Vagina (tissue), 2 donors: ENCODE measurements around the gene TBXA2R. TPM values are rescaled to one million over a fixed set of nuclear protein-coding genes. Genes with fewer than 3 reads are reported as not detected.

ENCODE experiments used
- DNase-seq, 2 donors: peaks; one replicate each; pipeline ENCODE4 v3.0.0-alpha.2; 2017; ENCODE audit errors: extremely low spot score in 2 of 2
- H3K27ac ChIP-seq: fragments of 200-600 bp; sonication (generic); one replicate; pipeline ENCODE4 v1.5.1; 2019
- H3K27me3 ChIP-seq: fragments of 200-600 bp; sonication (generic); one replicate; pipeline ENCODE4 v1.5.1; 2019
- H3K36me3 ChIP-seq, 2 donors: fragments of 200-600 bp; sonication (generic); one replicate each; pipeline ENCODE4 v1.5.1; 2017 to 2019
- H3K4me1 ChIP-seq: fragments of 200-600 bp; sonication (generic); one replicate; pipeline ENCODE4 v1.5.1; 2019
- H3K4me3 ChIP-seq, 2 donors: fragments of 200-600 bp; sonication (generic); 1 replicate in 1 of 2; 2 replicates in 1 of 2; pipeline ENCODE4 v1.5.1; 2016 to 2019
- H3K9me3 ChIP-seq: fragments of 200-600 bp; sonication (generic); one replicate; pipeline ENCODE4 v1.5.1; 2019
- CTCF ChIP-seq, 3 experiments: fragments of 450-650 bp in 2 of 3; fragments of 200-600 bp in 1 of 3; sonication (generic) in 1 of 3; IDR thresholded peaks; one replicate each; pipeline ENCODE4 v1.5.1; 2017 to 2019; ENCODE audit warnings: antibody characterized with exemption in 3 of 3, mild to moderate bottlenecking in 2 of 3, moderate library complexity in 2 of 3
- POLR2A ChIP-seq, 2 donors: fragments of 450-650 bp; IDR thresholded peaks; one replicate each; pipeline ENCODE4 v1.6.1; 2017; ENCODE audit warnings: antibody characterized with exemption in 2 of 2, mild to moderate bottlenecking in 2 of 2, moderate library complexity in 2 of 2
- POLR2AphosphoS5 ChIP-seq, 2 donors: sonication (generic); formaldehyde crosslinking; IDR thresholded peaks; one replicate each; pipeline ENCODE4 v1.9.0; 2017; ENCODE audit warnings: antibody characterized with exemption in 2 of 2, mild to moderate bottlenecking in 2 of 2, low read depth in 1 of 2; ENCODE audit not compliant: insufficient read depth in 1 of 2
- intact Hi-C: fragments of 100-400 bp; cut with DNase I; formaldehyde crosslinking; loops from one replicate; pipeline ENCODE4 v1.15.1; 2023
- total RNA-seq: library from RNA; depleted of rRNA; stranded (reverse); fragments of >200 nt; gene quantifications from one replicate; pipeline ENCODE4 v1.2.3, GENCODE V29; 2016

Gene TBXA2R
- total RNA-seq, 1 donor from 2014 or later = 1.7 TPM

DNA sequence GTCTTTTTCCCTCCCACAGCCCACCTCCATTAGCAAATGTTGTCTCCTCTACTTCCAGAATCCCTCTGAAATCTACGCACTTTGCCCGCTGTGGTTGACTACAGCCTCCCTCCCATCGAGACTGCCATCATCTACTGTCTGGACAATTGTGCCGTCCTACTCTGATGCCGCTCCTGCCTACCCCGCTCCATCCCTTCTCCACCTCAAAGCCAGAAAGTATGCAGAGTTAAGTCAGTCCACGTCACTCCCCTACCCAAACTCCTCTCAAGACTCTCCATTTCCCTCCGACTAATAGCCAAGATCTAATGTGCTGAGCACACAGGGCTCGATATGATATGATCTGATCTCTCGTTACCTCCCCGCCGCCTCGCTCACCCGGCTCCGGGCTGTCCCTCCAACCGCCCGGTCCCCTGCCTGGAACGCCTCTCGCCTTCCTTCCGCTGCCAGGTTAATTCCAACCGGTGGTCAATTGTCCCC is 19.4 kb upstream of the TBXA2R start:
- no peak for TF ChIP-seq POLR2A (IDR thresholded peaks at IDR 0.05)
- no peak for TF ChIP-seq CTCF (IDR thresholded peaks at IDR 0.05)
- TF ChIP-seq POLR2AphosphoS5 (IDR thresholded peaks at IDR 0.05; ENCODE audit: insufficient read depth in 1 of 2, low read depth in 1 of 2) = no peak
- H3K4me3 ChIP-seq = peak overlapping the region; percentile 85 to 100
- intact Hi-C loops = no loop called here
- H3K4me1 ChIP-seq = peaks cover 24% of the 10 kb centered on the region
- H3K27me3 ChIP-seq = no peaks in the 10 kb centered on the region
- H3K27ac ChIP-seq = peak overlapping the region; percentile 96
- H3K36me3 ChIP-seq = peaks cover 0 to 15% of the 10 kb centered on the region in 2 donors
- DNase-seq = no peak
- H3K9me3 ChIP-seq = no peaks in the 10 kb centered on the region

DNA sequence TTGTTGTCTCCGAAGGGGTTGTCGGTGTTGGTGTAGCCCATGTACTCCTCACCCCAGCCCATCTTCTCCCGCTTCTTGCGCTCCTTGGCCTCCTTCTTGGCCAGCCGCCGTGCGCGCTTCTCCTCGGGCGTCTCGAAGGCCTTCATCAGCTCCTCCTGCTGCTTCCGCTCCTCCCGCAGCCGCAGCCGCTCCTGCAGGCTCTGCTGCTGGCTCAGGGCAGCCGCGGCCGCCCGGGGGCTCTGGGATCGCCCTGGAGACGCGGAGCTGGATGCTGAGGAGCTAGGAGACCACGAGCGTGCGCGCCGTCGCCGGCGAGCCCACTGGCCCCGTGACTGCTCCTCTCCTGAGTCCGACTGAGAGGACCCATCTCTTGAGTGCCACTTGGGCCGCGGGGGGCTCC is 17.0 kb upstream of the TBXA2R start:
- intact Hi-C loops = no loop called here
- DNase-seq = no peak
- H3K27ac ChIP-seq = no peak overlapping the region
- H3K4me1 ChIP-seq = peaks cover 27% of the 10 kb centered on the region
- no peaks in the 10 kb centered on the region for H3K27me3 ChIP-seq
- H3K36me3 ChIP-seq = peaks cover 0 to 24% of the 10 kb centered on the region in 2 donors
- no peak overlapping the region for H3K4me3 ChIP-seq
- TF ChIP-seq POLR2AphosphoS5 (IDR thresholded peaks at IDR 0.05; ENCODE audit: insufficient read depth in 1 of 2, low read depth in 1 of 2) = no peak
- H3K9me3 ChIP-seq = no peaks in the 10 kb centered on the region

- H3K9me3 ChIP-seq = no peaks in the 10 kb centered on the region
- no peak overlapping the region for H3K27ac ChIP-seq
- H3K27me3 ChIP-seq = no peaks in the 10 kb centered on the region
- H3K4me3 ChIP-seq = no peak overlapping the region
- H3K4me1 ChIP-seq = peaks cover 41% of the 10 kb centered on the region
- DNase-seq = no peak
- peaks cover 0 to 24% of the 10 kb centered on the region in 2 donors for H3K36me3 ChIP-seq
- intact Hi-C loops = no loop called here
- no peak for TF ChIP-seq CTCF (IDR thresholded peaks at IDR 0.05)
These were observed 15.5 kb upstream of the TBXA2R start for GRCh38 chr19:3622224-3622623.

GRCh38 chr19:3621689-3622088 is 15.0 kb upstream of the TBXA2R start:
- Histone ChIP-seq H3K4me1 (peaks cover 41% of the 10 kb centered on the region), H3K27me3 (no peaks in the 10 kb centered on the region), H3K27ac (no peak overlapping the region), H3K36me3 (peaks cover 0 to 26% of the 10 kb centered on the region in 2 donors), H3K9me3 (no peaks in the 10 kb centered on the region), H3K4me3 (no peak overlapping the region)
- TF ChIP-seq POLR2A (IDR thresholded peaks at IDR 0.05) (no peak), CTCF (IDR thresholded peaks at IDR 0.05) (no peak), POLR2AphosphoS5 (IDR thresholded peaks at IDR 0.05; ENCODE audit: insufficient read depth in 1 of 2, low read depth in 1 of 2) (no peak)
- intact Hi-C loops = no loop called here
- no peak for DNase-seq

DNA sequence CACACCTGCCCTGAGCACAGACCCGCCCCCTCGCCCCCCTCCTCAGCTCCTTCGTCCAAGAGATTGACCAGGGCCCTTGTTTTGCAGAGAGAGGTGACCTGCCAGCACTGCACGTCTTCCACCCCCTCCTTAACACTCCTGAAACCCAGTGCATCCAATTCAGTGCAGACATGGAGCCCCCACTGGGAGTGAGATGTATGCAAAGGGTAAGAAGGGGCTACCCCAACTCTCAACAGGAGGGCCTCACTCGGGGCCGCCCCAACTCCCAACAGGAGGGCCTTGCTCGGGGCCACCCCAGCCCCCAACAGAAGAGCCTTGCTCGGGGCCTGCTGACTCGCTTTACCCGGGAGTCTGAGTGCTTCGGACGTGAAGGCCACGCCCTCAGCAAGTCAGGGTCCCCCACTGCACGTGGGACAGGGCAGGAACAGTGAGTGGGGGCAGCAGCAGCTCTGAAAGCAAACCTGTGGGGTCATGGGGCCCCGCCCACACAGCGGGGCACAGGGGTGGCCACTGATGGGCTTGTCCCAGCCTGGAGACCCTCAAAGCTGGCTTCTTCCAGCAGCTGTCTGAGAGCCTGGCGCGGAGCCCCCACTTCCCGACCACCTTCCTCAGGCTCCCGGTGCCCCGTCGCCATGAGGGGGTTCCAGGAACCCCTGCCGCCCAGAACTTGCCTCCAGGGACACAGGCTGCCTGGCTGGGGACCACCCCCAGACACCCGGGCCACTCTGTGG is 14.3 kb upstream of the TBXA2R start:
- peaks cover 0 to 33% of the 10 kb centered on the region in 2 donors for H3K36me3 ChIP-seq
- no peaks in the 10 kb centered on the region for H3K27me3 ChIP-seq
- DNase-seq = no peak
- H3K27ac ChIP-seq = no peak overlapping the region
- H3K4me3 ChIP-seq = no peak overlapping the region
- H3K9me3 ChIP-seq = no peaks in the 10 kb centered on the region
- no peak for TF ChIP-seq POLR2AphosphoS5 (IDR thresholded peaks at IDR 0.05; ENCODE audit: insufficient read depth in 1 of 2, low read depth in 1 of 2)
- TF ChIP-seq CTCF (IDR thresholded peaks at IDR 0.05) = no peak
- TF ChIP-seq POLR2A (IDR thresholded peaks at IDR 0.05) = no peak
- intact Hi-C loops = no loop called here
- H3K4me1 ChIP-seq = peaks cover 39% of the 10 kb centered on the region
